Activated naive CD4-positive, alpha-beta T cell treated with anti-CD3 and anti-CD28 coated beads, Interleukin-2, amount 50 U/mL, for 16 hours (primary cell): Measurements from ENCODE around the gene C2orf81.
"Not testable (repeated sequence)": the region's sequence is repeated elsewhere in the genome, so short reads cannot be mapped to it uniquely, and the experiment has no call there.

ENCODE experiments used
- DNase-seq: peaks from one replicate; pipeline ENCODE4 v3.0.0-alpha.2; 2020

Gene C2orf81

DNA sequence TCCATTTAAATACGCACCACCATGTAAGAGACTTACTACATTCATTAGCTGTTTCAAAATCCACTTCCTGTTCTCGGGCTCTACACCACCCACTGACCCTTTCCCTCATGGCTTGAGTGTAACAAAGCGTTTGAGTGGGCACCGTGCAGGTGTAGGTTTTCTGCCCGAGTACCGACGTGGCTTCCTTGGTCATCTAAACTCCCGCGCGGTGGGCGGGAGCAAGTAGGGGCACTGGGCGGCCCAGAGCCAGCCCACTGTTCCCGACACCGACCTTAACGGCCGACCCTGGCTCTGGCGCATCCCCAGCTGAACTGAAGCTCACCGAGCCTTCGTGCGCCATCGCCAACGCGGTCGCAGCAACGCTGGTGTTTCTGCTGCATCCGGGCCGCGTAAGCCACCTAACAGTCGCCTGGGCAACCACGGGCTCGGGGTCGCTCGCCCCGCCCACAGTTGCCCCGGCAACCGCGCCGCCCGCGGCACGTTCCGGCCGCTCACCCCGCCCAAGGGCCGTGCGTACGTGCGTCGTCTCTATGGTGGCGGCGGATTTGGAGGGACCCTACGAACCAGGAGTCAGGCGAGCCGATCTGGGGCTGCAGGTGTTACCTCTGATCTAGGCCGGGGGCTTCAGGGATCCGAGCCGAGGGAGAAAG is at the start of gene C2orf81, which contains the start of gene WDR54:
TSS of gene C2orf81 (minus strand) at position 399 of the 650 bp plus-strand sequence. CDS start at position 340, 59 bp downstream.
TSS of gene WDR54 (plus strand) at position 510 of the 650 bp plus-strand sequence. CDS start 424 bp downstream, outside the sequence.
- DNase-seq: peak; percentile 95

DNA sequence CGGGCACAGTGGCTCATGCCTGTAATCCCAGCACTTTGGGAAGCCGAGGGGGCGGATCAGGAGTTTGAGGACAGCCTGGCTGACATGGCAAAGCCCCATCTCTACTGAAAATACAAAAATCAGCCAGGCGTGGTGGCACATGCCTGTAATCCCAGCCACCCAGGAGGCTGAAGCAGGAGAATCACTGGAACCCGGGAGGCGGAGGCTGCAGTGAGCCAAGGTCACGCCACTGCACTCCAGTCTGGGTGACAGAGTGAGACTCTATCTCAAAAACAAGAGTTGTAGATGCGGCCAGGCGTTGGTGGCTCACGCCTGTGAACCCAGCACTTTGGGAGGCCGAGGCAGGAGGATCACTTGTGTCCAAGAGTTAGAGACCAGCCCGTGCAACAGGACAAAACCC is 49.3 kb upstream of the C2orf81 start:
- DNase-seq: not testable (repeated sequence)

DNA sequence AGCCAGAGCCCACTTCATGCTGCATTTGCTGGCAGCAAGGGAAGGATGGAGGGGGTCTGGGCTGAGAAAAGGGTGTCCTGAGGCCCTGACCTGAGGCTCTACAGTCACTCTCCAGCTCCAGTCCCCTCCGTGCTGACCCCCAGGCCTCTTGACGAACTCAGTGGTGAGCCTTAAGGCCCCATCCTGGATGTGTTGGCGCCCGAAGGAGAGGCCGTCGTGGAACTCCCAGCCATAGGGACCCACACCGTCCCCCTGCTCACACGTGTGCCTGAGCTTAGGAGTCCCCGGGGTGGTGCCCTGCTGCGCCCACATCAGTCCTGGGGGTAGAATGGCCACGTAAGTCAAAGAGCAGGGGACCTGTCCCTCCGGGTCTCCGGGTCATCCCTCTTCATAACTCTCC is 43.0 kb upstream of the C2orf81 start:
- DNase-seq: no peak

DNA sequence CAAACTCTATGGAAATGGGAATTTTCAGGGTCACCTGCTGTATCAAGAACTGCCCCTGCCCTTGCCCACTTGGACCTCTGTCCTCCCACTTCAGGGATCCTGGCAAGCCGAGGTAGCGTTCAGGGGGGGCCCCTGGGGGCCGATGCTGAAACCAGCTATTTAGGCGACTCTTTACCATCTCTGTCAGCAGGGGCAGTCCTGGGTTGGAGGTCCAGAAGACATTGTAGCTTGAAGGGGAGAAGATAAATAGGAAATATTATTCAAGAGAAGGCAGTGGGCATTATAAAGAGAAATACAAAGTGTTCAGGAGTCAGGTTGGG is 41.3 kb upstream of the C2orf81 start:
- DNase-seq: no peak

GRCh38 chr2:74462054-74462785 is 40.8 kb upstream of the C2orf81 start:
- no peak for DNase-seq

GRCh38 chr2:74461187-74462053 is 40.0 kb upstream of the C2orf81 start:
- peak; percentile 30 for DNase-seq

GRCh38 chr2:74460187-74460586 is 38.8 kb upstream of the C2orf81 start:
- not testable (repeated sequence) for DNase-seq

DNA sequence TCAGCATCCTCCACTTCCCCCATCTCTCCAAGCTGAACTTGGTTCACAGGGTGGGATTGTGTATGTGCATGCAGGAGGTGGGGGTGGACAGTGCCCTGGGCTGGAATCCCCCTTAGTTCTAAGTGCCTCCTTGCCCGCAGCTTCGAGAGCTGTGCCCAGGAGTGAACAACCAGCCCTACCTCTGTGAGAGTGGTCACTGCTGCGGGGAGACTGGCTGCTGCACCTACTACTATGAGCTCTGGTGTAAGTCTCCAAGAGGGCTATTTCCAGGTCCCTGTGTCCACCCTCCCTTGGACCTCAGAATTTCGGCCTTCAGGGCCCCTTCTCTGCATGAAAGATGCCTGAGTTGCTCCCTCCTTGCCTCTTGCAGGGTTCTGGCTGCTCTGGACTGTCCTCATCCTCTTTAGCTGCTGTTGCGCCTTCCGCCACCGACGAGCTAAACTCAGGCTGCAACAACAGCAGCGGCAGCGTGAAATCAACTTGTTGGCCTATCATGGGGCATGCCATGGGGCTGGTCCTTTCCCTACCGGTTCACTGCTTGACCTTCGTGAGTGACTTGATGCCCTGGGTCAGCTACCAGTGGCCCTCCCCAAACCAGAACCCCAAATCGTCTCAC is 38.2 kb upstream of the C2orf81 start:
- DNase-seq: not testable (repeated sequence)

DNA sequence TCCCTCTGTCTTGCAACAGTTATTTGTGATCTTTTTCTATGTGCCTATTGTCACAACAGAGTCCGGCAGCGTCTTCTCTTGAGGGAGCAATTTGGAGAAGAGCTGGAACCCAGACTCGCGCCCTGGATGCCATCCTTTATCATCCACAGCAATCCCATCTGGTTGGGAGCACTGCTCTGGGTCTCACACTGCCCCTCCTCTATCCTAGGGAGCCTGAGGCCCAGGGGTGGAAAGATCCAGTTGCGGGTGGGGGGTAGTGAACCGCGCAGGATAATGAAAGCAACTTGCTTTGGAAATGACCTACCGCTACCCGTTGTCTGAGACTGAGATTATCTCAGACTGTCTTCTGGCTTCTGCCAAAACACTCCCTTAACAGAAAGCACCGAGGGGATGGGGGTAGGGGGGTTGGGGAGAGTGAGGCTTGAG is 37.5 kb upstream of the C2orf81 start:
- no peak for DNase-seq

DNA sequence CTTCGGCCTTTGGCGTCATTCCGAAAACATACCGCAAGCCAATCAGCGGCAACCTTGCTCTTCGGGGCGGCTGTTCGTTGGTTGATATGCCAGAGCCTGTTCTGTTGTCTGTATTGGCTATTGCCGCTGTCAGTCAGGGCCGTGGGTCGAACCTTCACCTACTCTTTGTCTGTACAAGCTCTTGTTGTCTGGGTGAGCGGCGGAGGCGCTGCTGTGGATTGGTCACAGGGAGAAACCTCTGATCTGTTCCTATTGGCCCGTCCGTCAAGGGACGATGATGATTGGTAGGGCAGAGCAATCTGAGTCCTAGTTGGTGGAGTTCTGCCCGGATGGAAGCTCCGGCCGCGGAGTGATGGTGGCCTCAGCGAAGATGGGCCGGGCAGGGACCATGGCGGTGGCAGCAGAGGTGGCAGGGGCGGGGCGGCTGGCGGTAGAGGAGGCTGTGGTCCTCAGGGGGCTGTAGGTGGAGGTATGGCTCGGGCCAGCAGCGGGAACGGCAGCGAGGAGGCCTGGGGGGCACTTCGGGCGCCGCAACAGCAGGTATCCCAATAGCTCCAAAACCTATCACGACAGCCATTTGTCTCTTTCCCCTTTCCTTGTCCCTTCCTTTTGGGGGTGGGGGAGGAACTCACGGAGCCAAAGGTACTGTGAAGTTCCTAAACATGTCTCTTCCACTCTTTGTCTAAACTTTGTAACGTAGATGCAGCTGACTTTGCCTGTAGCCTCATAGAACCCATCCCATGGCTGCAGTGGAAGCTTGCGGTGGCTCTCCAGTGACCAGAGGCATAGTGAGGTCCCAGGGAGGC is 36.9 kb upstream of the C2orf81 start, which contains the start of gene WBP1:
TSS of gene WBP1 (plus strand) at position 307 of the 806 bp plus-strand sequence. CDS start at position 472, 165 bp downstream.
- DNase-seq: peak; percentile 98

GRCh38 chr2:74457549-74458131 is 36.2 kb upstream of the C2orf81 start:
- peak; percentile 83 for DNase-seq

- DNase-seq: no peak
These were observed 35.7 kb upstream of the C2orf81 start for GRCh38 chr2:74457129-74457548.

GRCh38 chr2:74454654-74455511 is 33.5 kb upstream of the C2orf81 start, which contains the start of gene INO80B:
Gene INO80B, plus strand, starts transcription at chr2:74455087. Its CDS starts 30 bp downstream, at chr2:74455117.
- peak; percentile 94 for DNase-seq

- DNase-seq: no peak
These were observed 29.3 kb upstream of the C2orf81 start for GRCh38 chr2:74450570-74451190.

- DNase-seq: no peak
These were observed 27.4 kb upstream of the C2orf81 start for GRCh38 chr2:74448771-74449170.

DNA sequence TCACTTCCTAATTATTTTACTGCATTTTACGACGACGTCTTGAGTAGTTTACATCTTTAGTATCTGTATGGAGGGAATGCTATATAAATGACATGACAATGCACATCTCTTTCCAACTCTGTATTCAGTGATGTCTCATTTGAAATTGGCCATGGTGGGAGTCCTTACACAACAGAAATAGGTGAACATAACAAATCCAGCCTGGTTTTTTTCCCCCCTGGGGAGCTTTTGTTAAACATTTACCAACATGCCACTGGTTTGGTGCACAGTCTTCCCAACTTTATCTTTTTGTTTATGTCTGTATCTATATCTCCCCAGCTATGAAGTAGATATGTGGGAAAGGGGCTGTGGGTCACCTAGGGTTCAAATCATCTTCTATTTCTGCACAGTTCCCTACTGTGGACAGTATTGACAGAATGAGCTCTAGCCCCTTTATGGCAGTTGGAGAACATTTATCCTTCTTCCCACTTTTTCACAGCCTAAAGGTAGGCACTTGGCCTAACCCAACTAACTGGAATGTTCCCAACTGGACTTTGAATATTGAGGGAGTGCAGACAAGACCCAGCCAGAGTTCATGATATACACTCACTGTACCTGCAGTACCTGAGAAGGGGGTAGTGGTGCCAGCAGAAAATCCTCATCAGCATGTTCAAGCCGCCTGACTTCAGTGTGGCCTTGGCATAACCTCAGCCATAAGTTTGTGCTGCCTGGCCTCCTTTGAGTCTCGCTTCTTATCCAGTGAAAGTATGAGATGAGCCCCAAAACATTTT is 26.0 kb upstream of the C2orf81 start:
- DNase-seq: no peak

DNA sequence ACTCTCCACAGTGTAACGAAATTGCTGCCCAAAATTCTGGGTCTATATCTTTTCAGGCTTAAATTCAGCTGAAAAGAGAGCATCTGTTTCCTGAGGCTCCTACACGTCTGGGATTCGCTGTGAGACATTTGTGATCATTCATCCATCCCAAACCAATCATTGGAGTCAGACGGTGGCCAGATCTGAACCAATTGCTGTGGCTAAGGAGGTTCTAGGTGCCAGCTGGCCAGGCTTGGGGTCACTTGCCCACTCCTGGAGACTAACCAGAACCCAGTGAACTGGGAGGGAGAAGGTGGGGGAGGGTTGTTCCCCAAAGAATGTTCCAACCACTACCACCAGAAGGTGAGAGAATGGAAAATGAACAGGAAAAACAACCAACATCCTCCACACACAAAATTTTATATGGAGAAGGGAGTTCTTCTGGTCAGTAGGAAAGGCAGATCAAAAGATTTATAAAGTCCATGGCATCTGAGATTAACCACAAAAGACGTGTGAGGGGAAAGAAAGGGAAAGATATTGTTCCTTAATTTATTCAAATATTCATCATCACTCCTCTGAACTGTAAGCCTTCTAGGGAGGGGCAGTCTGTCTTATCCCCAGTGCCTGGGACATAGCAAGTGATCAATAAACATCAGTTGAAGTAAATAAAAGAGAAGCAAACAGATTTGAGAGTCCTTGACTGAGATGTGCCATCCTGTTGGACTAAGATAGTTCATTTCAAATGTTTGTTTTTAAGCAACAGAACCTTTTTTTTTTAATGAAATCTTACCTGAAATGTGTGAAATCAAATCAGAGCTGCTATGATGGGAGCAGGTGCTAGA is 23.3 kb upstream of the C2orf81 start:
- no peak for DNase-seq
